Measurements from ENCODE around the gene CFAP97. TPM values are rescaled to one million over a fixed set of nuclear protein-coding genes. Genes with fewer than 3 reads are reported as not detected.

CFAP97 gene
- total RNA-seq, 1 donor from 2014 or later: 78.6 TPM

- Histone ChIP-seq H3K9ac (no peak overlapping the region), H3K4me3 (no peak overlapping the region), H3K4me1 (no peaks in the 10 kb centered on the region), H3K4me2 (no peak overlapping the region), H3K27ac (no peak overlapping the region), H3K36me3 (no peaks in the 10 kb centered on the region), H3K79me2 (ENCODE audit: low read depth) (peaks cover 85% of the 10 kb centered on the region), H4K20me1 (ENCODE audit: low read depth) (peaks cover 45% of the 10 kb centered on the region), H2AFZ (replicated peaks) (no peak overlapping the region), H3F3A (ENCODE audit: low read depth) (peaks cover 4% of the 10 kb centered on the region), H3K27me3 (no peaks in the 10 kb centered on the region), H3K9me3 (ENCODE audit: low read depth) (no peaks in the 10 kb centered on the region)
- Mint-ChIP-seq H3K36me3 (peaks cover 6% of the 10 kb centered on the region), H3K4me3 (no peak overlapping the region), H3K4me1 (no peaks in the 10 kb centered on the region), H3K9me3 (peaks cover 2% of the 10 kb centered on the region), H3K27ac (no peak overlapping the region), H3K27me3 (ENCODE audit: insufficient read depth, low read depth) (peaks cover 5% of the 10 kb centered on the region)
- no peak for DNase-seq (ENCODE audit: low spot score)
- TF ChIP-seq CTCF (IDR thresholded peaks at IDR 0.05): no peak
- no peak for TF ChIP-seq EZH2 (IDR thresholded peaks at IDR 0.05)
- TF ChIP-seq EZH2phosphoT487 (IDR thresholded peaks at IDR 0.05): no peak
These were observed 24.0 kb upstream of the CFAP97 start for GRCh38 chr4:185227713-185228278.

- Mint-ChIP-seq H3K27me3 (ENCODE audit: insufficient read depth, low read depth) (peaks cover 3% of the 10 kb centered on the region), H3K27ac (no peak overlapping the region), H3K9me3 (peaks cover 2% of the 10 kb centered on the region), H3K4me1 (no peaks in the 10 kb centered on the region), H3K36me3 (peaks cover 4% of the 10 kb centered on the region), H3K4me3 (no peak overlapping the region)
- Histone ChIP-seq H3K79me2 (ENCODE audit: low read depth) (peaks cover 79% of the 10 kb centered on the region), H3K27ac (no peak overlapping the region), H3K4me1 (no peaks in the 10 kb centered on the region), H4K20me1 (ENCODE audit: low read depth) (peaks cover 45% of the 10 kb centered on the region), H3K9me3 (ENCODE audit: low read depth) (no peaks in the 10 kb centered on the region), H3K36me3 (no peaks in the 10 kb centered on the region), H2AFZ (replicated peaks) (no peak overlapping the region), H3F3A (ENCODE audit: low read depth) (peaks cover 4% of the 10 kb centered on the region), H3K4me3 (no peak overlapping the region), H3K4me2 (no peak overlapping the region), H3K9ac (no peak overlapping the region), H3K27me3 (no peaks in the 10 kb centered on the region)
- TF ChIP-seq EZH2phosphoT487 (IDR thresholded peaks at IDR 0.05): no peak
- no peak for TF ChIP-seq EZH2 (IDR thresholded peaks at IDR 0.05)
- peak; percentile 8 for TF ChIP-seq CTCF (IDR thresholded peaks at IDR 0.05)
- no peak for DNase-seq (ENCODE audit: low spot score)
These were observed 23.3 kb upstream of the CFAP97 start for GRCh38 chr4:185227131-185227551.

GRCh38 chr4:185225940-185226339 is 22.1 kb upstream of the CFAP97 start:
- H3K4me1 ChIP-seq: no peaks in the 10 kb centered on the region
- no peak overlapping the region for H3K9ac ChIP-seq
- Mint-ChIP-seq H3K4me1 (no peaks in the 10 kb centered on the region), H3K4me3 (no peak overlapping the region), H3K27ac (no peak overlapping the region), H3K9me3 (peaks cover 7% of the 10 kb centered on the region), H3K36me3 (peaks cover 9% of the 10 kb centered on the region), H3K27me3 (ENCODE audit: insufficient read depth, low read depth) (peaks cover 4% of the 10 kb centered on the region)
- H3K36me3 ChIP-seq: no peaks in the 10 kb centered on the region
- peaks cover 77% of the 10 kb centered on the region for H3K79me2 ChIP-seq (ENCODE audit: low read depth)
- no peak overlapping the region for H3K4me3 ChIP-seq
- H2AFZ ChIP-seq (replicated peaks): no peak overlapping the region
- H3K27me3 ChIP-seq: no peaks in the 10 kb centered on the region
- H3K27ac ChIP-seq: no peak overlapping the region
- DNase-seq (ENCODE audit: low spot score): no peak
- H4K20me1 ChIP-seq (ENCODE audit: low read depth): peaks cover 45% of the 10 kb centered on the region
- no peaks in the 10 kb centered on the region for H3K9me3 ChIP-seq (ENCODE audit: low read depth)
- peaks cover 4% of the 10 kb centered on the region for H3F3A ChIP-seq (ENCODE audit: low read depth)
- TF ChIP-seq EZH2phosphoT487 (IDR thresholded peaks at IDR 0.05) (no peak), EZH2 (IDR thresholded peaks at IDR 0.05) (no peak), CTCF (IDR thresholded peaks at IDR 0.05) (no peak)
- H3K4me2 ChIP-seq: no peak overlapping the region

All from neural progenitor cell (in vitro differentiated cells).